Colonic mucosa (tissue), 4 donors: Measurements from ENCODE around the gene EYA4. TPM values are rescaled to one million over a fixed set of nuclear protein-coding genes. Genes with fewer than 3 reads are reported as not detected.

Experiments used
- DNase-seq: peaks from one replicate; pipeline ENCODE4 v3.0.0-alpha.2; 2020
- H3K27ac ChIP-seq: fragments of 200-600 bp; one replicate; pipeline ENCODE4 v1.8.0; 2021
- H3K27me3 ChIP-seq: fragments of 200-600 bp; one replicate; pipeline ENCODE4 v1.8.0; 2021
- H3K36me3 ChIP-seq: fragments of 200-600 bp; one replicate; pipeline ENCODE4 v1.8.0; 2021
- H3K4me1 ChIP-seq: fragments of 200-600 bp; one replicate; pipeline ENCODE4 v1.8.0; 2021; ENCODE audit warnings: mild to moderate bottlenecking
- H3K4me3 ChIP-seq: fragments of 200-600 bp; one replicate; pipeline ENCODE4 v1.8.0; 2021
- H3K9ac ChIP-seq, 2 donors: one replicate each; pipeline ENCODE4 v1.7.0; 2013; ENCODE audit warnings: control low read depth in 2 of 2, low read depth in 2 of 2, low read length in 2 of 2
- H3K9me3 ChIP-seq: fragments of 200-600 bp; one replicate; pipeline ENCODE4 v1.8.0; 2021
- intact Hi-C: fragments of 100-400 bp; cut with DNase I; formaldehyde crosslinking; loops from one replicate; pipeline ENCODE4 v1.14.1; 2022
- total RNA-seq, 2 donors: library from RNA; stranded (reverse); fragmentation: NEBNext Ultra II Directional in 1 of 2; extraction: Animal tissue kit (Norgen Biotek cat#: 25700) in 1 of 2; gene quantifications; one replicate each; pipeline ENCODE4 v1.2.1, GENCODE V29; 2021
- TF ChIP-seq, protein P1 (sequence below): fragments of 200-600 bp; IDR thresholded peaks from one replicate; pipeline ENCODE4 v1.8.0; 2022; ENCODE audit warnings: antibody characterized with exemption, mild to moderate bottlenecking
- donor health status: healthy.
- donor health status: DM: no; HTN: no; CAD: no.
- donor health status: DM: no; HTN: no; CAD: no.

Gene EYA4
- total RNA-seq, 2 donors from 2014 or later = 0.05 TPM; not detected in 1

DNA sequence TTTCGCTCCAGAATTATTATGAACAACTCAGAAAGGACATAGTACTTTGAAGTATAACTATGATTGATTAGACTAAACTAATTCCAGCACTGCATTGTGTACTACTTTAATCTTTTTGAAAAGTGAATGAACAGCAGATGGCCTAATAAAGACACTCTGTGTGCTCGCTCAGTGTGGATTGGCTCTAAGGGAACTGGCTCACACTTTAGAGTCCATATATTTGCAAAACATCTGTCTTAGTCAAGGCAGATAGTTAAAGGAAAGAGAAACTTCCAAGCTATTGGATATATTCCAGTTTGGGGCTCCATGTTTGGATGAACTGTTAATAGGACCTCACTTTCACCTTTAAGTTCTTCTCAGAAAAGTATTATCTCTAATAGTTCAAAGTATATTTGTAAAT, 218.9 kb downstream of the EYA4 start:
- Histone ChIP-seq H3K27ac (no peak overlapping the region), H3K36me3 (no peaks in the 10 kb centered on the region), H3K9me3 (no peaks in the 10 kb centered on the region), H3K4me3 (no peak overlapping the region), H3K27me3 (no peaks in the 10 kb centered on the region), H3K4me1 (no peaks in the 10 kb centered on the region), H3K9ac (no peak overlapping the region)
- TF ChIP-seq, protein P1, sequence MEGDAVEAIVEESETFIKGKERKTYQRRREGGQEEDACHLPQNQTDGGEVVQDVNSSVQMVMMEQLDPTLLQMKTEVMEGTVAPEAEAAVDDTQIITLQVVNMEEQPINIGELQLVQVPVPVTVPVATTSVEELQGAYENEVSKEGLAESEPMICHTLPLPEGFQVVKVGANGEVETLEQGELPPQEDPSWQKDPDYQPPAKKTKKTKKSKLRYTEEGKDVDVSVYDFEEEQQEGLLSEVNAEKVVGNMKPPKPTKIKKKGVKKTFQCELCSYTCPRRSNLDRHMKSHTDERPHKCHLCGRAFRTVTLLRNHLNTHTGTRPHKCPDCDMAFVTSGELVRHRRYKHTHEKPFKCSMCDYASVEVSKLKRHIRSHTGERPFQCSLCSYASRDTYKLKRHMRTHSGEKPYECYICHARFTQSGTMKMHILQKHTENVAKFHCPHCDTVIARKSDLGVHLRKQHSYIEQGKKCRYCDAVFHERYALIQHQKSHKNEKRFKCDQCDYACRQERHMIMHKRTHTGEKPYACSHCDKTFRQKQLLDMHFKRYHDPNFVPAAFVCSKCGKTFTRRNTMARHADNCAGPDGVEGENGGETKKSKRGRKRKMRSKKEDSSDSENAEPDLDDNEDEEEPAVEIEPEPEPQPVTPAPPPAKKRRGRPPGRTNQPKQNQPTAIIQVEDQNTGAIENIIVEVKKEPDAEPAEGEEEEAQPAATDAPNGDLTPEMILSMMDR = no peak
- no peak for DNase-seq
- intact Hi-C loops = no loop called here

DNA sequence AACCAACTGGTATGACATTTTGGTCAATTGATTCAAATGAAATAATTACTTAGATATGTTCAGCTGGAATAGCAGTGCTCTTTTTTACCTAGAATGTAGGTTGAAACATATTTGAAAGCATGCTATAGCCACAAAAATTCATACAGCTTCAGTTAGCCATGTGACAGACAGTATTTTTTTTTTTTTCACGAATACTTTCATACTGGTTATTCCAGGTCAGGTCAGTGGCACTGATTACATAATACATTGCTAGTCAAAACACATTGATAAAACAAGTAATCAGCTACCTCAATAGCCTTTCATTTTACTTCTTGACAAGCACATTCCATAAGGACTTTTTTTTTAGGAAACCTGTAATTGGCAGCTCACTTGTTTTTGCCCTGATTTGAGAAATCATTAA, 222.6 kb downstream of the EYA4 start:
- Histone ChIP-seq H3K9ac (no peak overlapping the region), H3K36me3 (no peaks in the 10 kb centered on the region), H3K27me3 (no peaks in the 10 kb centered on the region), H3K27ac (no peak overlapping the region), H3K4me3 (no peak overlapping the region), H3K4me1 (no peaks in the 10 kb centered on the region), H3K9me3 (no peaks in the 10 kb centered on the region)
- no peak for DNase-seq
- intact Hi-C loops = no loop called here
- TF ChIP-seq, protein P1 = no peak

DNA sequence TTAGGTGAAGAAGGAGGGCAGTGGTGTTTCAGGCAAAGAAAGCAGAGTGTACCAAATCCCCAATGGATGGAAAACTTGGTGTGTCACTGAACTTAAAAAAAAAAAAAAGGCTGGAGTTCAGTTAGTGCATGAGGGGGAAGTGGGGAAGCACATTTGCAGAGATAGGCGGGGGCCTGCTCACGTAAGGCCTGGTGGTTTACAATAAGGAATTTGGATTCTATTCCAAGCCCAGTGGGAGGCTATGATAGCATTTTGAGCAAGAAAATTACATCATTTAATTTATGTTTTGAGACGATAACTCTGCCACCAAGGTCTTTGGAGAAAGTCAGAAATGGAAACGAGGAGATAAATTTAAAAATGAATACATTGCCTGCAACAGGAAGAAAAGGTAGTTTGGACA, 225.5 kb downstream of the EYA4 start:
- H3K9me3 ChIP-seq = no peaks in the 10 kb centered on the region
- H3K4me3 ChIP-seq = no peak overlapping the region
- H3K27me3 ChIP-seq = no peaks in the 10 kb centered on the region
- intact Hi-C loops = no loop called here
- no peak for DNase-seq
- TF ChIP-seq, protein P1 = no peak
- H3K4me1 ChIP-seq = no peaks in the 10 kb centered on the region
- H3K27ac ChIP-seq = no peak overlapping the region
- no peak overlapping the region for H3K9ac ChIP-seq
- no peaks in the 10 kb centered on the region for H3K36me3 ChIP-seq

DNA sequence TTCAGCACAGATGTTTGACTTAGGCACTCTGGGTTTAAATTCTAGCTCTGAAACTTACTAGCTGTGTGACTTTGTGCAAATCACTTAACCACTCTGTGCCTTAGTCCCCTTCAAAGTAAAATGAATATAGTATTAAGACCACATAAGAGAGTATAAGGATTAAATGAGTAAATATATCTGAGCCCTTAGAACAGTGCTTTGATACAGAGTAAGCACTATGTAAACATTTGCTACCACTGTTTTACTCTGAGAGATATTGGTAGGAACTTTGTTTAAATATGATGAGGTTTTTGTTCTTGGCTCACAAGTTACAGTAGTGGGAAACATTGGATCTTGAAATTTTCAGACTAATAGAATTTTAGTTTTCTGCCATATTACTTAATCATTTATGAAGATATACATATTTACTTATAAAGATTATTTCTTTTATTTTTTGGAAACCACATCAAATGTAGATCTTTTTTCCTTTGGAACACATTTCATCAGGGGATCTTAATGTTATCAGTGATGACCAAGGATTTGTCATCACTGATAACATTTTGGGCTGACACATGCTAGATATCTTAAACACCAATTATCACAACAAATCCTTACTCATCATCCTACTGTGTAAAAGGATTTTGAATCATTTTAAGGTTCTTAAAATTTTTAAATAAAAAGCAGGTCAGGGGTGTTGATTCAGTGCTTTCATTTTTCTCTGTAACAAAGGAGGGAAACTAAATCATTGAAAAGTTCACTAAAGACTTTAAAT, 226.2 kb downstream of the EYA4 start:
- intact Hi-C loops = no loop called here
- Histone ChIP-seq H3K4me1 (no peaks in the 10 kb centered on the region), H3K27ac (no peak overlapping the region), H3K4me3 (no peak overlapping the region), H3K36me3 (no peaks in the 10 kb centered on the region), H3K9me3 (no peaks in the 10 kb centered on the region), H3K27me3 (no peaks in the 10 kb centered on the region), H3K9ac (no peak overlapping the region)
- no peak for DNase-seq
- TF ChIP-seq, protein P1 = no peak

DNA sequence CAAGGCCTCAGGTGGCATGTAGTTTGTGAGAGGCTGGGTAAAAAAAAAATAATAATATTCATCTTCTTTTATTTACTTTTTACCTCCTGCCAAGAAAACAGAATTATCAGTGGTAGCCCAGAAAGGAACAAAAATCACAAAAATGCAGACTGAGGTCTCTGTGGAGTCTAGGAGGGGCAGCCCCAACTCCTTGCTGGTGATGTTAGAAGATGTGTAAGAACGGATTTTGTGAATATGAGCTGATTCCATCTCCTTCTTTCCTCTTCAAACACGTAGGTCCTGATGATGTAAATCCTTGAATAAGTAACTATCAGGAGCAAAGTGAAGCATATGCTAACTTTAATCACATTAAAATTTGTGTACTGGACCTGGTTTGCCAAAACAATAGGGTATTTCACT, 226.8 kb downstream of the EYA4 start:
- DNase-seq = no peak
- no peaks in the 10 kb centered on the region for H3K9me3 ChIP-seq
- no peaks in the 10 kb centered on the region for H3K27me3 ChIP-seq
- no peak overlapping the region for H3K27ac ChIP-seq
- H3K4me1 ChIP-seq = no peaks in the 10 kb centered on the region
- H3K9ac ChIP-seq = no peak overlapping the region
- intact Hi-C loops = no loop called here
- TF ChIP-seq, protein P1 = no peak
- no peak overlapping the region for H3K4me3 ChIP-seq
- H3K36me3 ChIP-seq = no peaks in the 10 kb centered on the region
